ENCODE data around the gene SLC1A6.

- TF ChIP-seq SUZ12 (IDR thresholded peaks at IDR 0.05; ENCODE audit: extremely low read depth, insufficient read depth, insufficient read length) (no peak), ZNF274 (IDR thresholded peaks at IDR 0.05; ENCODE audit: low read depth, low read length) (no peak)
Measured at GRCh38 chr19:14957464-14957863, 22.2 kb downstream of the SLC1A6 start.
